Measurements from ENCODE around the gene DNAAF1. TPM values are rescaled to one million over a fixed set of nuclear protein-coding genes. Genes with fewer than 3 reads are reported as not detected.
A peak's percentile ranks its signal among the peaks of the same experiment; 100 is the strongest.

The DNAAF1 gene
- total and polyA plus RNA-seq, 2 experiments from 2014 or later = not detected

- Histone ChIP-seq H3K4me3 (no peak overlapping the region), H3K9me2 (ENCODE audit: insufficient read depth) (no peaks in the 10 kb centered on the region), H2AFZ (no peak overlapping the region), H3K27ac (no peak overlapping the region), H3F3A (ENCODE audit: insufficient read depth) (no peaks in the 10 kb centered on the region), H3K9me3 (ENCODE audit: low read depth) (no peaks in the 10 kb centered on the region), H3K79me2 (ENCODE audit: insufficient read depth) (no peaks in the 10 kb centered on the region), H3K4me2 (ENCODE audit: unreplicated experiment) (no peak overlapping the region), H3K4me1 (ENCODE audit: insufficient read depth) (peaks cover 22% of the 10 kb centered on the region), H3K27me3 (replicated peaks; ENCODE audit: insufficient read depth) (no peaks in the 10 kb centered on the region), H4K20me1 (ENCODE audit: insufficient read depth) (no peaks in the 10 kb centered on the region), H3K9ac (no peak overlapping the region), H3K36me3 (ENCODE audit: low read depth) (no peaks in the 10 kb centered on the region)
- 93 to 94% methylated on average over 7 of the region's 7 CpGs for WGBS, 2 experiments (ENCODE audit: low coverage in 1 of 2, low lambda C conversion rate in 2 of 2, missing lambda C conversion rate in 2 of 2)
- in situ Hi-C loops (cut with MboI) = no loop called here
- DNase-seq = no peak
- TF ChIP-seq EZH2 (IDR thresholded peaks at IDR 0.05; ENCODE audit: insufficient read depth, poor library complexity, severe bottlenecking) (no peak), EZH2phosphoT487 (IDR thresholded peaks at IDR 0.05; ENCODE audit: insufficient read depth, low read depth) (no peak)
These were observed 80.5 kb downstream of the DNAAF1 start for GRCh38 chr16:84225571-84225970.

- in situ Hi-C loops (cut with MboI) = no loop called here
- no peaks in the 10 kb centered on the region for H4K20me1 ChIP-seq (ENCODE audit: insufficient read depth)
- H3K9me2 ChIP-seq (ENCODE audit: insufficient read depth) = no peaks in the 10 kb centered on the region
- no peak overlapping the region for H3K9ac ChIP-seq
- no peaks in the 10 kb centered on the region for H3K79me2 ChIP-seq (ENCODE audit: insufficient read depth)
- WGBS, 2 experiments (ENCODE audit: low coverage in 1 of 2, low lambda C conversion rate in 2 of 2, missing lambda C conversion rate in 2 of 2) = 53 to 63% methylated on average over 8 of the region's 8 CpGs
- peaks cover 22% of the 10 kb centered on the region for H3K4me1 ChIP-seq (ENCODE audit: insufficient read depth)
- no peak overlapping the region for H3K27ac ChIP-seq
- H3K9me3 ChIP-seq (ENCODE audit: low read depth) = no peaks in the 10 kb centered on the region
- H3K4me2 ChIP-seq (ENCODE audit: unreplicated experiment) = no peak overlapping the region
- H3K27me3 ChIP-seq (replicated peaks; ENCODE audit: insufficient read depth) = no peaks in the 10 kb centered on the region
- peak; percentile 26 for DNase-seq
- H3K36me3 ChIP-seq (ENCODE audit: low read depth) = no peaks in the 10 kb centered on the region
- H2AFZ ChIP-seq = no peak overlapping the region
- H3F3A ChIP-seq (ENCODE audit: insufficient read depth) = no peaks in the 10 kb centered on the region
- no peak overlapping the region for H3K4me3 ChIP-seq
- TF ChIP-seq EZH2phosphoT487 (IDR thresholded peaks at IDR 0.05; ENCODE audit: insufficient read depth, low read depth) (no peak), EZH2 (IDR thresholded peaks at IDR 0.05; ENCODE audit: insufficient read depth, poor library complexity, severe bottlenecking) (no peak)
These were observed 80.9 kb downstream of the DNAAF1 start for GRCh38 chr16:84226026-84226425.

Other genes starting within 250 kb of the DNAAF1 start
- gene MLYCD, start 246.2 kb upstream of the DNAAF1 start, total RNA-seq (2014; rRNA removed; shearing (Covaris generic)) = 1.4 and 2.8 TPM in 2 replicates
- 1.8 and 2.2 TPM in 2 replicates for gene MLYCD, start 246.2 kb upstream of the DNAAF1 start, polyA plus RNA-seq (2016; fragmentation: Nextera tagmentation; extraction: Ambion mirVana)
- gene OSGIN1, start 192.1 kb upstream of the DNAAF1 start, total RNA-seq (2014; rRNA removed; shearing (Covaris generic)) = 0.63 and 1.1 TPM in 2 replicates
- 5.7 and 6.3 TPM in 2 replicates for gene OSGIN1, start 192.1 kb upstream of the DNAAF1 start, polyA plus RNA-seq (2016; fragmentation: Nextera tagmentation; extraction: Ambion mirVana)
- not detected in 2 replicates for gene NECAB2, start 177.1 kb upstream of the DNAAF1 start, total RNA-seq (2014; rRNA removed; shearing (Covaris generic))
- 0.62 and 1.2 TPM in 2 replicates for gene NECAB2, start 177.1 kb upstream of the DNAAF1 start, polyA plus RNA-seq (2016; fragmentation: Nextera tagmentation; extraction: Ambion mirVana)
- not detected in 2 replicates for gene SLC38A8, start 102.5 kb upstream of the DNAAF1 start, total RNA-seq (2014; rRNA removed; shearing (Covaris generic))
- not detected in 2 replicates for gene SLC38A8, start 102.5 kb upstream of the DNAAF1 start, polyA plus RNA-seq (2016; fragmentation: Nextera tagmentation; extraction: Ambion mirVana)
- 95.7 and 103 TPM in 2 replicates for gene MBTPS1, start 28.4 kb upstream of the DNAAF1 start, total RNA-seq (2014; rRNA removed; shearing (Covaris generic))
- 84.0 and 88.1 TPM in 2 replicates for gene MBTPS1, start 28.4 kb upstream of the DNAAF1 start, polyA plus RNA-seq (2016; fragmentation: Nextera tagmentation; extraction: Ambion mirVana)
- 17.0 and 19.9 TPM in 2 replicates for gene HSDL1, start 131 bp upstream of the DNAAF1 start, total RNA-seq (2014; rRNA removed; shearing (Covaris generic))
- 10.8 and 12.0 TPM in 2 replicates for gene HSDL1, start 131 bp upstream of the DNAAF1 start, polyA plus RNA-seq (2016; fragmentation: Nextera tagmentation; extraction: Ambion mirVana)
- gene TAF1C, start 41.7 kb downstream of the DNAAF1 start, total RNA-seq (2014; rRNA removed; shearing (Covaris generic)) = 24.7 and 31.5 TPM in 2 replicates
- gene TAF1C, start 41.7 kb downstream of the DNAAF1 start, polyA plus RNA-seq (2016; fragmentation: Nextera tagmentation; extraction: Ambion mirVana) = 13.5 and 18.1 TPM in 2 replicates
- not detected in 2 replicates for gene ADAD2, start 45.8 kb downstream of the DNAAF1 start, total RNA-seq (2014; rRNA removed; shearing (Covaris generic))
- not detected in 2 replicates for gene ADAD2, start 45.8 kb downstream of the DNAAF1 start, polyA plus RNA-seq (2016; fragmentation: Nextera tagmentation; extraction: Ambion mirVana)
- not detected in 2 replicates for gene KCNG4, start 94.7 kb downstream of the DNAAF1 start, total RNA-seq (2014; rRNA removed; shearing (Covaris generic))
- gene KCNG4, start 94.7 kb downstream of the DNAAF1 start, polyA plus RNA-seq (2016; fragmentation: Nextera tagmentation; extraction: Ambion mirVana) = not detected in 2 replicates
- 0.13 and 0.76 TPM in 2 replicates for gene WFDC1, start 149.6 kb downstream of the DNAAF1 start, total RNA-seq (2014; rRNA removed; shearing (Covaris generic))
- gene WFDC1, start 149.6 kb downstream of the DNAAF1 start, polyA plus RNA-seq (2016; fragmentation: Nextera tagmentation; extraction: Ambion mirVana) = 0.35 and 0.87 TPM in 2 replicates
- not detected in 2 replicates for gene ATP2C2, start 223.2 kb downstream of the DNAAF1 start, total RNA-seq (2014; rRNA removed; shearing (Covaris generic))
- 0.74 and 0.84 TPM in 2 replicates for gene ATP2C2, start 223.2 kb downstream of the DNAAF1 start, polyA plus RNA-seq (2016; fragmentation: Nextera tagmentation; extraction: Ambion mirVana)

Data from GM23248 (cell line).